NCI-H345 treated with DMSO at 0.1 percent for 48 hours (cell line): ENCODE data around the gene VSIR.

Experiments
- DNase-seq: peaks from one replicate; lab custom pipeline; 2025; ENCODE audit not compliant: unreplicated experiment; lab: John Stamatoyannopoulos, UW

The VSIR gene

DNA sequence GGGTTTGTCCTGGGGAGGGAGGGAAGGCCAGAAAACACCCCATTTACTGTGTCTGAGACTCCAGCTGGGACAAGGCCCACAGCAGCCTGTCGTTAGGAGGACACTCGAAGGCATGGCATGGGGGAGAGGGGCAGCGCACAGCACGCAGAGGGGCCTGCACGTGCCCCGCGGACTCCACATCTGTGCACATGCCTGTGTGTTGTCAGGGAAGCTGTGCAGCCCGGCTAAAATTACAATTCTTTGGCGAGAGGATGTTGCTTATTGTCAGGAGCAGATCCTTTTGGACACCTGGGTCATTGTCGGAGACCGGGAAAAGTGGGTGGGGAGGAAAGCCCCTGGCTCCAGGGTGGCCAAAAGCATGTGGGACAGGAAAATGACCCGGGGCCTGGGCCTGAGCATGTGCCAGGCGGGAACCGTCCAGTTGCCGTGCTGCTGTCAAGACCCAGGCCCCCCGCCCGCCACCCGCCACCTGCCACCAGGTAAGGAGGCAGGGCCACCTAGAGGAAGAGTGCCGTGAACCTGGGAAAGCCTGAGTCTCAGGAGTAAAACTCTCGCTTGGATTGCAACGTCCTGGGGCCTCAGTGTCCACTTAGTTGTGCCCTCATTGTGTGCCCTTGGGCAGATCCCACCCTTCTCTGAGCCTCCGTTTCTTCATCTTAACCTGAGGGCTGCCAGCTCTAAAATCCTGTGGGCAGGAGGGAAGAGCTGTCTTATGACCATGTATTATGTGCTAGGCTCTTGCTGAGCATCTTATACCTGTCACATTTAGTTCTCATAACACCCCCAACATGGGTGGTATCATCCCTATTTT, 7.2 kb downstream of the VSIR start:
- DNase-seq: no peak

DNA sequence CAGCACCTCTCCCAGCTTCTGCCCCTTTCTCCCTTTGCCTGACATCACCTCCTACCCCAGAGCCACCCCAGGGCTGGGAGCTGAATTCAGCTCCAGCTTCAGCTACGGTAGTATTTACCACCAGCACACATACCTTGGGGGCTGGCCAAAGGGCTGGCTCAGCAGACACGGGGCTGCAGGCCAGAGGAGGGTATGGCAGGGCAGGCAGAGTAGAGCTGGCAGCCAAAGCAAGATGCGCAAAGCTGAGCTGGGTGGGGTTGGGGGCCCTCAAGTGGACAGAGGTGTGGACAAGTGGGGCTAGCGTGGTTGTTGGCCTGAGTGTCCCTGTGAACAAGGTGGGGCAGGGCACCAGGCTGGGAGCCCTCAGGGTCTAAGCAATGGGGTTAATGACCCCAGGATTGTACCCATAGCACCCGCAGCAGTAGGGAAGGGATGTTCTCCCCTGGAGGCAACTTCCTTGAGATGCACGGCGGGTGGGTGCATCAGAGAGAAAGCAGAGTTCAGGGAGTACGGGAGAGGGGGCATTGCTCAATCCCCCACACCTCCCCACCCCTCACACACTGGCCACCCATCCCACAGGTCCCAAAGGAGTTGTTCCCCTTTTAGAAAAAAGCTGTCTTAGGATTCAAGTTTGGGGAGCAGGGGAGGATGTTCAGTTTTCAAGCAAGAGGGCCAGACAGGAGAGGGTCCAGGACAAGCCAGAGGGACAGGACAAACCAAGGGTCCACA, 8.0 kb downstream of the VSIR start:
- DNase-seq: no peak

GRCh38 chr10:71763352-71764127, 9.8 kb downstream of the VSIR start:
- DNase-seq: no peak

DNA sequence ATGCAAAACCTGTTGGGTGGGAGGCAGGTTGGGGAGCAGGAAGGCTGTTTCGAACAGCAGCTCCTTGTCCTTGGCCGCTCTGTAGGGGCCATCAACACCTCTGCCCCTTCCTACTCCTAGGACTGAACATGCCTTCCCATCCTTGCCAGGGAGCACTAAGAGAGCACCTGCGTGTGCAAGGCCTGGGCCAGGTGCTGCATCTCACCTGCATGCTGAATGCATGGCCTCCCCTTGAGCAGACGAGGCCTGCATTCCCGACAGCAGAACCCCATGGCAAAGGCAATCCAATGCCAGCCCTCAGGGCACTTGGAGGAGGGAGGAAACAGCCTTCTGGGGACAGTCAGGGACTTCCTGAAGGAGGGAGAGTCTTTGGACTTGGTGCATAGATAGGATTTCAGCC, 11.0 kb downstream of the VSIR start:
- DNase-seq: no peak

- no peak for DNase-seq
These were observed 11.7 kb downstream of the VSIR start for GRCh38 chr10:71761541-71762113.

GRCh38 chr10:71761105-71761511, 12.2 kb downstream of the VSIR start:
- no peak for DNase-seq

DNA sequence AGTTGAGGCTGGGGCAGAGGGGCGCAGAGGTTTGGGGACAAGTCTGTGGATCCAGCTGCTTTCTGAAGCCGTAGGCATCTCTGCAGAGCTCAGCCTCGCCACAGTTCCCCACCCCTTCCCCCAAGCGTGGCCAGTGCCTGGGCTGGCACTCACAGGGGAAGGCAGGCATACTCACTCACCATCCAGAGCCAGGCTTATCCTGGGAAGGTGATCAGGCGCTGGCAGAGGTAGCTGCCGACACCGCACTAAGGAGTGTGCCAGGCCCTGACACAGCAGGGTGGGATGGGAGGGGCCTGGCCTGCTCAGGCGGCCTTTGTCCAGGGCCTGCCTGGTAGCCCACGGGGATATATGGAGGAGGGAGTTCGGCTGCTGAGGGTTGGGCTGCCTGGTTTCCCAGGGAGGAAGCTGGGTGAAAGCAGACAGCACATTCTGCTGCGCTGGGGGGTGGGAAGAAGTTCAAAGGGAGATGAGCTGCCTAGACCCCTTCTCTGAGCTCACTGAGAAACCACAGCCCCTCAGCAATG, 15.9 kb downstream of the VSIR start:
- DNase-seq: no peak

DNA sequence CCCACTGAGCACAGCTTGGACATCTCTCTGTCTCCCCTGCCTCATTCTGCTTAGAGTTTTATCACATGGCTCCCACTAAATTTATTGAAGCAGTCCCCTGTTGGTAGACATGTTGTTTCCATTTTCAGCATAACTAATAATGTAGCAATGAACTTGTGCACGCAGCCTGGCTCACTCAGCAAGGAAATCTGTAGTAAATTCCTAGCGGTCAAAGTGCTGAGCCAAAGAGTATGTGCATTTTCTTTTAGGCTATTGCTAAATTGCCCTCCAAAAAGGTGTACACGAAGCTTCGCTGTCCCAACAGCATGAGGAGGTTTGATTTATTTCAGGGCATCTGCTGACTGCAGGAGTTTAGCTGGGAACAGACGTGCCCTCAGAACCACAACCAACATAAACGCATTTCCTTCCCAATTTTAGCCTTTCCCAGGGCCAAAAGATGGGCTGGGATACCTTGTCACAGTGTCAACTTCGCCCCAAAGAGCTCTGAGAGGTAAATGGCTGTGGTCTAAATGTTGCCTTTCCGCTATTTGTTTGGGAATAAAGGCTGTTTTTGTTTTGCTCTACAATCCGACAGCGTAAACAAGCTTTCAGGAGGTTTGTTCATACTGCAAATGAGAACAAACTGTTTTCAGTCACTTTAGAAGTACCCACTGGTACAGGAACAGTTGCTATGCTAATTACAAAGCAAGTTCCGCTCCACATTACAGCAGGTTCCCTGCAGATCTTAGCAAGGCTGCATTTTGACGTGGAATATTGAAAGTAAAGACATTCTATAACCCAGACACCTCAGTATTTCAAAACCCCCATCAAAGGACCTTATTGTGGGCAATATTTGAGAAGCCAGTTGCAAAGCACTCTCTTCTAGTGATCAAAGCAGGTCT, 16.8 kb downstream of the VSIR start:
- DNase-seq: no peak

DNA sequence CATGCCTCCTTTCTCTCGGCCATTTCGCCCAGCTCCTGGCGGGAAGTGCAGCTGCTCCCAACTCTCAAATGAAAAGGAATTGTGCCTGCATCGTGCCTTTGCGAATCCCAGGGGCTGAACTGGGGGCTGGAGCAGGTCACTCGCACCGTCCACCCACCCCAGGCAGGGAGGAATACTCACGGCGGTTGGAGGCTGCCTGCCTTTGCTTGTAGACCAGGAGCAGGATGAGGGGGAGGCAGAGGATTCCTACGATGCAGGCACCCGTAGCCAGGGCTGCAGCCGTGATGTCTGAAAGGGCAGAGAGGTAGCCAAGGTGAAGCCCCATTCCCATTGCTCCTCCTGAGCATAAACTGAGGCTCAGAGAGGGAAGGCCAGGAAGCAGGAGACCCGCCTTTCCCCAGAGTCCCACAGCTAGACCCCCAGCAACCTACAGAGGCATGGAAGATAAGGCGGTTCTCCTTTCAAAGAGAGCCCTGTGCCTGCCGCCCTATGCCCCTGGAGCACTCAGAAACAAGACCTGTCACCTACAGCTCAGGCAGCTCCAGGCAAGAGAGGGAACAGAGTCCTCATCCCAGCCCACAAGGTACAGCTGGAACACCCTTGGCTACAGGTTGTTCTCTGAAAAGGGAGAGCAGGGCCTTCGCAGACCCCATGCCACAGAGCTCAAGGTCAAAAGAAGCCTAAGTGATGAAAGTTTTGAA, 18.0 kb downstream of the VSIR start:
- DNase-seq: no peak

DNA sequence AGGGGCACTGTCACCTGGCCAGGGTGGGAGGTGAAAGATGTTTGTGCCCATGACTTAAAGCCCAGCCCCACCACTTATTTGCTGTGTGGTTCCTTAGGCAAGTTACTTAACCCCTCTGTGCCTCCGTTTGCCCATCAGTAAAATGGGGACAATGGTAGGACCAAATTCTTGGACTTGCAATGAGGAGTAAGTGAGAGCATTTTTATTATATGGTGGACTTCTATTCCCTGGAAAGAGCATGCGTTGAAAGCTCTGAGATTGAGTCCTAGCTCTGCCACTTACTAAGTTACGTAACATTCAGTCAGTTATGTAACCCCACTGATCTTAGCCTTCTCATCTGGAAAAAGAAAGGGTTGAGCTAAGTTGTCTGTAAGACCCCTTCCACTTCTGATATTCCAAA, 18.8 kb downstream of the VSIR start:
- DNase-seq: no peak

- DNase-seq: no peak
These were observed 19.3 kb downstream of the VSIR start for GRCh38 chr10:71753960-71754505.

GRCh38 chr10:71753091-71753959, 20.0 kb downstream of the VSIR start:
- DNase-seq: no peak

DNA sequence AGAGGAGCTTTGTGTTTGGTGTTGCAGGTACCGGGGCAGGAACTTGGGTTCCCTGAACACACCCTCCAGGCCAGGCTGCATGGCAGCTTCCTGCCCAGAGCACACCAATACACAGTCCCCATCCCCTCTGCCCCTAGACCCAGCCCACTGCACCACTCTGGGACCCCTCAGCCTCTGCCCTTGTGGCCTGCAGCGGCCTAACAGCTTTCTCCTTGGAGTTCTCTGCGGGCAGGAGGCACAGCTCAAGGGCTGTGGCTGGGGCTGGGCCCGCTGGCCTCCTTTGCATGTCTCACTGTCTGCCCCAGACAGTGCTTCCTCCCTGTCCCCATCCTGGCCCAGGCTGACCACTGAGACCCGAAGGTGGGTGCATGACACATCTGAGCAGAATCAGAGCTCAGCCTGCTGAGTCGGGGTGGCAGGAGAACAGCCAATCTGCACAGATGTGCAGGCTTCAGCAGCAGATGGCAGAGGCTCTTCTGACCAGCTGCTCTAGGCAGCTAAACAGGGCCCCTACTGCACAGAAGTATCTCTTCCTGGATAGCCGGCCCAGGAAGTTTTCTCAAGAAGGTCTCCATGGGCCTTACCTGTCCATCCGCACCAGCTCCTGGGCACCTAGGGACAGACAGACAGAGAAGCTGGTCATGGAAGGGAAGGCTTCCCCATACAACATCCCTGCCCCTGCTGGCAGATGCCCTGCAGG, 20.8 kb downstream of the VSIR start:
- no peak for DNase-seq

DNA sequence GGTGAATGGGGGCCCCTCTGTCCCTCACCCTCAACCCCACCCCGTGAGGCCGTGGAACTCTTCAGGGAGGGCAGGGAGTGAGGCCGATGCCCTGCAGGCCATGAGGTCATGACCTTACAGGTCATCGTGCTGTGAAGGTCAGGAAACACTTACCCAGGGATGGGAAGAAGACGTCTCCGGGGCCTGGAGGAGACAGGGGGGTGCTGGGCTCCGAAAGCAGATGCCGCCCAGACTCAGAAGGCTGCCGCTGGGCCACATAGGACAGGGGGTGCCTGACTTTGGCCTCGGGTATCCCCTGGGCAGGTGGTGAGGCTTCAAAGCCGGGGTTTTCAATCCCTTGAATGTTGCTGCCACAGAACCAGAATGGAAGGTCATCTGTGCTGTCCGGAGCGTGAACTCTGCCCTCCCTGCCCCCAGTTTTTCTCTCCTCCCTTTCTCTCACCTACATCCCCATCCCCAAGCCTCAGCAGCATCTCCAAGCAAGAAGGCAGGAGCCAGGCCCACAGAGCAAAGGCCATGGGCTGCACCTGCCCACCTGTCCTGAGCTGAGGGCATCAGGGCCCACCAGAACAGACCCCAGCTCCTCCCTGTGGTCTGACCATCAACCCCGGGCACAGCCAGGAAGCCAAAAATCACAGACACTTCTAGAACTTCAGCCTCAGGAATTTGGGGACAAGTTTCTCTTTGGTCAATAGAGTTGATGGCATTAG, 21.6 kb downstream of the VSIR start:
- DNase-seq: no peak

- DNase-seq: no peak
These were observed 22.3 kb downstream of the VSIR start for GRCh38 chr10:71750986-71751385.

DNA sequence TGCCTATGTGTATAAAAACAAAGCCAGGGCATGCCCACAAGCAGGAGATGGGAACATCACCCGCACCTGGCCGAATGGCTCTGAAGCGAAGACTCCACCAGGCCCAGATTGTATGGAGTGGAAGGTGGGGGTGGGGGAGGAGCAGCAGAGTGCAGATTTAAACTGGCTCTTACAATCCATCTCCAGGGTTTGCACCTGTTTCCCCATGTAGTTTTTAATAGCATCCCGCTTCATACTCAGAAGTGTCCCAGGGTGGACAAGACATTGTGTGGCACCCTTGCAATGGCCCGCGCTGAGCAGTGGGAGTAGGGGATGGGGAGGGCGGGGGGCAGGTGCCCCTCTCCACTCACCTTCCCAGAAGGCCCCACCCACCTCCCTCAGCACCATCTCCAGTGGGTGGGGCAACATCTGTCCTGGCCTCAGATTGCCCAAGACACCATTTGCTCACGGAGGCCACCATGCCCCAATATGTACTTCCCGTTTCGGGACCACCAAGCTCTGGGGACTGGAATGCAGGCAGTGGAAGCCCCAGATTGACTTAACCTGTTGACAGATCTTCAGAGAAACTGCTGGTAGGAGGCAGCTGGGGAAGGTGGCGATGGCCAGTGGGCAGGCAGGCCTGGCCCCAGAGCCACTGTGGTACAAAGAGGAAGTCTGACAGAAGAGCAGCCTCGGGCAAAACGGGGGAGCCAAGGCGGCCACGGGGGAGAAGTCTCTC, 23.0 kb downstream of the VSIR start:
- no peak for DNase-seq
